HG02759 (cell line): ENCODE measurements around the gene TENM4.

Source experiments
- ATAC-seq: cut with Tn5 transposase; IDR thresholded peaks from one replicate; pipeline ENCODE4 v1.9.1; 2021; ENCODE audit warnings: mild to moderate bottlenecking, moderate library complexity; ENCODE audit not compliant: unreplicated experiment

Gene TENM4

DNA sequence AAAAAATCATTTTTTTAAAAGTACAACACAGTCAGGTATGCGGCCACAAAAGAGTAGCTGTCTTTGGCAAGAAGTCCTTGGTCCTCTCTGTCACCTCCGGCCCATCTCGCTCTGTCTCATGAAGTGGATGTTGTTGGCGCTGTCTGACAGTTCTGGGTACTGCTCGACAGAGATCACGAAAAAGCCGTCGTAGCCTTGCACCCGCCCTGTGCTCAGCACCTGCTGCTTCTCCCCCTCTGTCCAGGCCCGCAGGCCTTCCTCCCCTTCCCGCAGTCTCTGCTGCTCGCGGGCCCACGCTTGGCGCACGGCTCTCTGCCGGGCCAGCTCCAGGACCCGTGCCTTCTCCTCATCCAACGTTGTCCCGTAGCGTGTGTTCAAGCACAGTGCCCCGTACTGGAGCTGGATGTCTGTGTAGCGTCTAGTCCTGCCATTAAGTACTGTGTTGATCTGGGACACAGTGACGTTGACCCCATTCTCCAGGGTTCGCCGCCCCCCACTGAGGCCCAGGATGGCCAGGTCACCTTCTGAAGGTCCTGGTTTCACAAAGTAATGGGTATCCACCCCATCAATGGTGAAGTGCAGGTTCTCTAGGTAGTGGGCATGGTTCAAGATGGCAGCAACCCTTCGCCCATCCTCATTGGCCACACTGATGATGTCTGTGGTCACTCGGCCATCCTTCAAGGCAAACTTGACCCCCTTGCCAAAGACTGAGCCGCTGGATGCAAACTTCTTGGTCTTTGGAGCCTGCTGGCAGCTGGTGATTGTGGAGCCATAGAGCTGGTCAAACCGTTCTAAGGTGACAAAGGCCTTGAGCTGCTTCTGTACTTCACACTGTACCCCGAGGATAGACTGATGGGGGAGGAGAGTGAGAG, 782.6 kb downstream of the TENM4 start:
- ATAC-seq = no peak

DNA sequence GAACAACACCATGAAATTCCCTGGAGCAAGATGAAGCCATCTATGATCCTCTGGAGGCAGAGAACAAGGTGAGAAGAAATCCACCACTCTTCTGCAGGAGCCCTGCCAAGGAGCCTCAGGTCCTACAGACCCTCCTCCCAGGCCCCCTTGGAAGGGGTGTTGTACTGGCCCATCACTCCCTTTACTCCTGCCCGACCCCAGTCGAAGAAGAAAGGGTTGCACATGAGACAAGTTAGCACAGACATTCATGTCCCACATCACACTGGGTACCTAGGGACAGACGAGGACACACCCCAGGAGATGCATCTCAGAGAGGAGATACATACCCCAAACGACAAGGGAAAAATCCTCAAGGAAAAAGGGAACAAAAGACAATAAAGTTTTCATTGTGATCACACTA, 783.4 kb downstream of the TENM4 start:
- no peak for ATAC-seq

DNA sequence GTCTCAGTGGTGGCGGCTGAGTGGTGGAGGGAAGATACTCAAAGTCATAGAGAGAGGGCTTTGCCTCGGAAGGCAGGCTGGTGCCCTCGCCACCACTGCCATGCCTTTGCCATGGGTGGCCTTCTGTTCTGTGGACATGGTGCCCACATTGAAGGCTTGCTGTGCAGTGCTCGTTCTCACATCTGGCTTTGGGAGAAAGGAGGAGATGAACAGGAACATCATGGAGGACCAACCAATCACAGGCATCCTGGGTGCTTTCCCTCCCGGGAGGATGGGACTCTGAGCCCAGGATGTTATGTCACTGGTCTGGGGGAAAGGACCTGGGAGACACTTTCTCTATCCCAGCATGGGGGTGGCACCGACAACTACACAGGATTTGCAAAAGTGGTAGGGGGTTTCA, 783.8 kb downstream of the TENM4 start:
- ATAC-seq = no peak

DNA sequence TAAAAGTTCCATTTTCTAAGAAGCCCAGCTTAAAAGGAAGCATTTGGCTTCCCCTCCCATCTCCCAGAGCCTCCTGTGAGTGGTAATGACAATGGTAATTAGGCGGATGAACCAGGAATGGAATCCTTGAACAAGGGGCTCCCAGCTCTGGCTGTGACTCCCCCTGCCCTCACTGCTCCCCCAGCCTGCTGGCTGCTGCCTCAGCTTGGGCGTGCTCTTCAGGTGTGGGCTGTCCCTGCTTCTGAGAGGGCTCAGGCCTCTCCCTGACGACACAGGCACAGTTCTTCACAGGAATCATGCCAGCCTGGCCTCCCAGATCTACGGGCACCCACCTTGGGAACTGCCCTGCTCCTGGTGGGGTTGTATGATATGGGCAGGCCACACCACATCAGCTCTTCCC, 784.5 kb downstream of the TENM4 start:
- ATAC-seq = no peak

DNA sequence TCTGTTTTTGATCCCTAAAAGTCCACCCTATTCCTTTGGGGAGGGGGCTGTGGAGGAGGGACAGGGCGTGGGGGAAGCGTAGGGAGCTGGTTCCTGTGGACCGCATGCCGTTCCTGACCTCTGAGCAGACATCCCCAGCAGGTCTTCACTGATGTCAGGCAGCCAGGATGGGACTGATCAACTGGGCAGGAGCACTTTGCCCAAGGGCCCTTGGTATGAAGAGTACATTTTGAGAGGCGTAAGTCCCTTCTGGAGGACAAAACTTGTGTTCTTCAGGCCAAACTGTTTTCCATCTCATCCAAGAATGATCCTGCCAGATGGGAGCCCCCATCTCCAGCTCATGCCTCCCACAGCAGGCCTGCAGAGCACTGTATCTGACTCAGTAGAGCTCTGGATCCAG, 785.3 kb downstream of the TENM4 start:
- no peak for ATAC-seq

DNA sequence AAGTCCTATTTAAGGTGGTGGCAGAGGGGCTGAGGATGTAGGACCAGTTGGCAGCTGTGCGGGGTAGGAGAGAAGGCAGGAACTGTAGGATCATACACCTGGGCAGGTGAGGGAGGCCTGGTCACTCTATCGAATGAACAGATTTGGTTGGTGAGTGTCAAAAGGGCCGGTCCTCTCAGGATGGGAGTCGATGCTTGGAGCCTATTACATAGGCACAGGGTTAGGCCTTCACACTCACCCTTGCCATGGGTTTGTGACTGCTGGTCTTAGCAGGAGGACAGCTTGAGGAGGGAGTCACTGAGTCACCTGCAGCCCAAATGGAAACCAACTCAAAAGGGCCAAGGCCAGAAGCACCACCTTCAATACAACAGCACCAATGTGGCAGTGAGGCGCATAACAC, 786.0 kb downstream of the TENM4 start:
- ATAC-seq = no peak

DNA sequence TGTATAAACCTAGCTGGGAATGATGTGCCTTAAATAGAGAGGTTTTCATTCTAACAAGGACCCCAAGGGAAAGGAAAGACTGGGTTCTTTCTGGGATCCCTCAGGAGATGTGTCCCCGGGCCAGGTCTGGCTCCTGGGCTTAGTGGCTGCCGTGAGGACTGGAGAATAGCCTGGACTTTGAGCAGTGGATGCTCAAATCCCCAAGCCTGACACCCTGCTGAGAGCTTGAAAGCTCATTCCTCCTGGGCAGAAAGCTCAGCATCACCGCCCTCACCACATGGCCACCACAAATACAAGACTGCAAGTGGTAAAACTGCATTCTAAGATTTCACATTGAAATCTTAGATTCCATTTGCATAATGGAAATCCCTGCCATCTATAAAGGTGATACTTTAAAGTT, 786.8 kb downstream of the TENM4 start:
- no peak for ATAC-seq

DNA sequence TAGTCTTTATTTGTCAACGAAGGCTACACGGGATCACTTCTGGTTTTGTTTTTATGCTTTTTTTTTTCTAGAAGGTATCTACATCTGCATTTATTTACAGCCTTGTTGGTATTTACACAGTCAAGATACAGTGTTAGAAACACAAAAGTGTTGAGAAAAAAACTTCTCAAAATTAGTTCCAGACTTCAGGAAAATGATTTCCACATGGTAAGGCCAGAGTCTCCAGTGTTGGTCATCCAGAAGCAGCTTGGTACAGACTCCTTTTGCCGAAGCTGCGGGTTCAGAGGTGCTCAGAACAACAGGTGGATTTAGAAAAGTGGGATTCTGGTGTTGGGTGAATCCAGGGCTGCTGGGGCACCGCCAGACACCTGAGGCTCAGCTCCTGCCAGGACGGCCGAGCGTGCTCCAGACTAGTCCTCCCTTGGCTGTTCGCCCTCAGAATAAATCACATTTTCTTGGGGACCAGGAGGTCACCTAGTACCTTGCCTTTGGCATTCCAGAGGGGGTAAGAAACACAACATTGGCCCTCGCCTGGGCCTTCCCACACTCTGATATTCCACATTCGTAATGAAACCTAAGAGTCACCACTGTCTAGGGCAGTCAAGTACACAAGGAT, 787.4 kb downstream of the TENM4 start:
- ATAC-seq = no peak

DNA sequence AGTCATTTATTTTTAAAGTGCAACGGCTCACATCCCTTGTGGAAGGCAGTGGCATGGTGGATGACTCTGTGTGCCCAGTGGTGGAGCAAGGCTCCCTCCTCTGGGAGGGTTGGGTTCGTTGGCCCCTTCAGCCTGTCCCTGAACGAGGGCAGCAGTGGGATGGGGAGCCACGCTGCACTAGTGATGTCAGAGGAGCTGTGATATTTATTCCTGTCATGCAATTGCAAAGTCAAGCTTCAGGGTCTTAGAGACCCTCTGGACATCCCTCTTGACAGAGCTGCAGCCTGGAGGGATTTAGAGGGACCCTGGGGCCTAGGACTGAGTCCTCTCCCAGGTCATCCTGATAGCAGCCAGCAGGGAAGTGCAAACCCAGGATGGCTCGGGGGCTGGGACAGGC, 788.0 kb downstream of the TENM4 start:
- no peak for ATAC-seq

DNA sequence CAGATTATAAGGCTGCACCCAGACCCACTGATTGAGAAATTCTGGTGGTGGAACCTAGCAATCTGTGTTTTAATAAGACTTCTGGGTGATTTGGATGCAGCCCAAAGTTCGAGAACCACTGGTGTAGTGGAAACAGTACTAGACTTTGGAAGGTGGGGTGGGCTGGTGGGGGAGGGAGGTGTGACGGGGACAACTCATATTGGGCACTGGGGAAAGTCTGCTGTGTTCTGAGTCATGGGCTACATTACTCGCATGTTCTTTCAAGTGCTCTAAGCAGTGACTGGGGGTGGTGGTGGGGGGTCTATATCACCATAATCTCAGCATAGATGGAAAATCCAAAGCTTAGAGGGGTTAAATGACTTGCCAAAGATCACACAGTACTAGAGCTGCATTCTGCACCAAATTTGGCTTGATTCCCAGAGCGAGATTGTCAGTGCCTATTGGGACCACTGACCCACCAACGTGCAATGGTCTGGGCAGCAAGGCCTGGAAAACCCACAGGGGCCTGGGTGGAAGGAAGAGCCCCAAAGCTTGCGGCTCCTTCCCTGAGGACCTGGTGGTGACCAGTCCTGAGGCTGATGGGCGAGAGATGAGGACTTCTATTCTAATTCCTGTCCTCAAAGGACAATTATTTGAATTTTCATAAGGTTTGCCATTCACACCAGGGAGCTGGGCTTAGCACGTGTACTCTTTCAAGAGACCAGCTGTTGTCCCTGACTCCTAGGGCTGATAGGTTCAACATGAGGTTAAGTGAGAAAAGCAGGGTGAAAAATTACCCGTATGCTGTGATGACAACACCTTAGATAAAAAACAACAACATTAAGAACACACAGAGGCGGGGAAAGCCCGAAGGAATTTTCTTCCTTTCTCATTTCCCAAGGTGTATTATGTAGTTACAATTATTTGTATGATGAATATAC, 788.6 kb downstream of the TENM4 start:
- ATAC-seq = no peak

DNA sequence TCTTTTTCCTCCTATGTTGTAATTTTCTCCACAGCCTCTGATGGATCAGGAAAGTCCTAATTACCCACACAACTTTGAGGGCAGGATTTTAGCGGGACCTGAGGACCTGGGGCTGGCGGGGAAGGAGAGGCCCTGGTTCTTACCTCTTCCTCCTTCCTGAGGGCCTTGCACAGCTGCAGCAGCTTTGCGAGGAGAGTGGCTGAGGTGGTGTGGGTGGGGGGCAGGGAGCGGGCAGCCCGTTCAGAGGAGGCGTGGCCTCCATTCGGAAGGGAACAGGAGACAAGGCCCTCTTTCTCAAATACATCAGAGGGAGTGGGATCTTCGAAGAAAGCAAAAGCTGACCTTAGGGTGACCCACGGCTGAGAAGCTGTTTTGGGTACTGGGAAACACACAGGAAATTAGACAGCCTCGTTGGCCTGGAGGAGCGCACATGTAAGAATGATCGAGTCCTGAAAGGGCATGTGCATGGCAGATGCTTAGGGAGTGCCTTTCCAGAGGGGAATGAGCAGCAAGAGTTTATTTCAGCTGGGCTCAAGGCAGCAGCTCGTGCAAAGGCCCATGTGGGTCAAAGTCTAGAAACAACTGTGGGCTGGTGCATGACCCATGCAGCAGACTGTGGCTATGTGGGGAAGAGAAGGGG, 789.6 kb downstream of the TENM4 start:
- no peak for ATAC-seq

DNA sequence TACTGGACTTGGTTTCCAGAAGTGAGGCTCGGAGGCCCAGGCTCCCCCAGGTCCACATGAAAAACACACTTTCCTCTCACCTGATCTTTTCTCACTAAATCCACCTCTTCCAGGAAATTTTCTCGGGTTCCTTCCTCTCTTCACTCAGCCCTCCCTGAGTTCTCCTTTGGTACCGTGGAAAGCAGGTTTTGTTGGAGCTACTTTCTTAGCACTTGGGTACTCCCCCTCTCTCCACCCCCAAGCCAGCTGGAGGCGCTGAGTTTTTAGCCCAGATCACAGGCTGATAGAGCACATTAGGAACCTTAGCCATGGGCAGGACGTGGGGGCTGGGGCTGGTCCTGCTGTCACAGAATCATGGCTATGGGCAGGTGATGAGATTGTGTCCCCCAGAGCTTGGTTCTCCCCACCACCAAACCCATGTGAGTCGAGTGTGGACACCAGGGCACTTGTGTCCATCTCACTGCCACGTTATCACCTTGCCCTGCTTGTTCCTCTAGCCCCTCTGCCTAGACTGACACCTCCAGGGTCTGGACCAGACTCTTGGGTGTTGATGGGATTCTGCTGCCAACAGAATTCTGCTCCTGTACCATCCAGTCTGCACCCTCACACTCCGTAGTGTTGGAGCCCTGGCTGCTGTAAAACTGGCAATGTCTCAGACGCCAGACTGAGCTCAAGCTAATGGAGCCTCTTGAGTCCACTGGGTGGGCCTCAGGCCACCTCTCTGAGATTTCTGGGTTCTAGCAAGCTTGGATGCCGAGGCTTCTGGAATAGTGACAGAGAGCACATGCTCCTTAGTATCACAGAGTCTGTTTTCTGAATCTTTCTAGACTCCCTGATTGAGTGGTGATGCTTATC, 791.2 kb downstream of the TENM4 start:
- no peak for ATAC-seq

DNA sequence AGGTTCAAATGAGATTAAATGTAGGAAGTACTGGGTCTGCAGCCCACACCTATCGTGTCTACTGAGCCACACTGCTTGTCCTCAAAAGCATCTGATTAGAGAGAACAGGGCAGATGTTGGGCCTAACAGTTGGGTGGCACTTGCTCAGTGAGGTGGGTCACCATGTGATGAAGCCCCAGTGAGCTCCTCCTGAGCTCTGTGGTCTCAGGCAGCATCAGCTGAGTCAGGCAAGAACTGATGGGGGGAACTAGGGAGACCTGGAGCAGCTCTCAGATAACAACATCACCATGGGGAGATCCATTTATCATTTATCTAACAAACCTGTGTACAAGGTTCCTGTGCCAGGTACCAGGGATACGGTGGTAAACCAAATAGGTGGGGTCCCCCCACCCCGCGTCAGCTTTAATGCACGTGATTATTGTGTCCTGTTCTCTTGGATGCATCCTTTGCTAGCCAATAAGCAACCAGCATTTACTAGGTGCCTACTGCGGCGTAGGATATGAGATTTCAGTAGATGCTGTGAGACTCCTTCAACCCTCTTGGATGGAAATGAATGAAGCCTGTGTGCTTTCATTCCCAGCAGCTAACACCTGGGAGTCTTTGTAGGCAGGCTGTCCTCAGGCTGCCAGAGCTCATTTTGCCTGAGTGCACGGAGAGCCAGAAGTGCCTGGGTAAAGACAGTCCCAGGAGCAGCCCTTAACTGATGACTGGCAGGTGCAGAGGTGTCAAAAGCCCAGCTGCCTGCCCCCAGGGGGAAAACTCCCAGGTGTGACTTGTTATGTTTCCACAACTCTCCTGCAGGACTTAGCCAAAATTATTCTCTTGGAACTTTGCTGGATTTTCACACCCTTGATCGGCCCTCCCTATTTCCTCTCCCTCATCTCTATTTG, 792.6 kb downstream of the TENM4 start:
- no peak for ATAC-seq

DNA sequence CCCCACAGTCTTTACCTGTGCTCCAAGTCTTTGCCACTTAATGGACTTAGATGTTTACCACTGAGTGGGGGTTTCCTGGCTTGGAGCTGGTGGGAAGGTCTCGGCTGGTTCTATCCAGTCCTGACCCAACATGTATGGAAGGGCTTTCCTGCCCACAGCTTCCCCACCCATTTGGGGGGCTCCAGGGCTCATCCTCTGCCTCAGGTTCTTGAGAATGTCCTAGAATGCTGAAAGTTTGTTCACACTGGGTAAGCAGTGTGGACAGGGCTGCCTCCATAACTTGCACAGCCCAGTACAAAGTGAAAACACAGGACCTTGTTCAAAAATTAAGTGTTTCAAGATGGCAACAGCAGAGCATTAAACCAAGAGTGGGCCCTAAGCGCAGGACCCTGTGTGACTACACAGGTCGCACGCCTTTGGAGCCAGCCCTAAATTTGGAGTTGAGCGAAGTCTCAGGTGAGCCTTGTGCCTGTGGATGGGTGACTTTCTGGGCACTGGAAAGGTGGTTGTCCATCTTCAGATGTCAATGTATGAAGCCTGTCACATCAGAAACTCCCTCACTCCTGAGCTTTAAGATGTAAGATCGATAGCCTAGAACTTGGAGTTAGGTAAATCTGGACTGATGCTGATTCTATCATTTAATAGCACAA, 793.4 kb downstream of the TENM4 start:
- no peak for ATAC-seq

DNA sequence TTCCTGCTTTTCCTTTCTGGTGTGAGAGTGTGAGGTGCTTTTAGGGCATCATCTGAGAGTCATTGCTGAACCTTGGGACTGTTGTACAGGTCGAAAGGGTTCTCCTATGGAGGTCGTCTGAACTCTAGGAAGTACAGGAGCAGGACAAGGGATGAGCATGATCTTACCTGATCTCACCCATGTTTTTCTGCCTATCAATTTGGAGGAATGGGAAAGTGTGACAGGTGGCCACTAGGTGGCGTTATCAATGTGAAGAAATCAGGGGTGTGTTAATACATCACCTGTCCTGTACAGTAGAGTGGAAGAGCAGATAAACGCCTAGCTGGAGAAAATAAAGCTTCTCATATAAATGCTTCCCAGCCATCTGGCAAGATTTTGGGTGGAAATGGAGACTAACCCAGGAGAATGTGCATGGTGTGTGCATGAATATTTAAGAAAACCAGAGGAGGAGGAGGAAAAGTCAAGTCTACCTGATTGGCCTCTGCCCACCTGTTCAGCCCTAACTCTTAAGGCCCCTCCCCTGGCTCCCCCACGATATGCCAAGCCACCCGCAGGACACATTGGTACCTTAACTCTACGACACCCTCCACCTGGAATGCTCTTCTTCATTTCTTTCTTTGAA, 794.2 kb downstream of the TENM4 start:
- ATAC-seq = peak; percentile 59

DNA sequence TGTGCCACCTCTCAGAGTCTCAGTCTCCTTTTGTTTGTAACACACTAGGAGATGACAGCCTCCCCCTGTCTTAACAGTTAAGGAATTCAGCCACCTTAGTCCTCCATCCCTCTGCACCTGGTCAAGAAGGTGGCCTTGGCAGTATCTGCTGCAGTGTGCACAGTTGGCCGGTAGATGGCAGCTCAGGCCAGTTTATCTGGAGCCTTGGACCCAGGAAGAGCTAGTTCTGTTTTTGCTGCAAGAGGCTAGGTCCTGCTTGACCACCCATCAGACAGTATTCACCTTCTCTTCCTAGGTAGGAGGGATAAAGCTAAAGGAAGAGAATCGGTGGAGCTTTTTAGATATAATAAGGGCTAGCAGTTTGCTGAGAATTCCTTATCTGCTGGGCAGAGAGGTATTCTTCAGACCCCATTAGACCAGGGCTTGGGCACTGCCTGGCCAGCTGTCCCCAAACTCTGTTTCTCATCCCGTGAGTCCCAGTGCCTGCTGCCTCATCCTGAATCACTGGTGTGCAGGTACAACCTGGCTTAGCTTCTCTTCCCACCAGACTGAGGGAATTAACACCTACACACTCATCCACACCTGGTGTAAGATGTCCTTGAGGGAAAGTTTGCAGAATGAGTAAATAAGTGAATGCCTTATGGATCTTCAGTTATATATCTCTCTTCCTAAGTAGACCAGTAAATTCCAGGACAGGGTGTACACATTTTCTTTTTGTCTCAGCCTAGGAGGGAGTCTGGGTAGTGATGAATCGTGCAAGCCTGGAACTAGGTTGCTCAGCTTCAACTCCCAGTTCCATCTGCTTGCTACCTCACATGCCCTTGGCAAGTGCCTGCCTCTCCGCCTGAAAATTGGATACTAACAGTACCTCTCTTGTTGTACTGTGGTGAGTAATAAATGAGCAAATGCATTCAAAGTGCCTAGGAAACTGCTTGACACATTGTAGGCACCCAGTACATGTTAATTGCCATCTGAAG, 795.3 kb downstream of the TENM4 start:
- ATAC-seq = peak; percentile 82

DNA sequence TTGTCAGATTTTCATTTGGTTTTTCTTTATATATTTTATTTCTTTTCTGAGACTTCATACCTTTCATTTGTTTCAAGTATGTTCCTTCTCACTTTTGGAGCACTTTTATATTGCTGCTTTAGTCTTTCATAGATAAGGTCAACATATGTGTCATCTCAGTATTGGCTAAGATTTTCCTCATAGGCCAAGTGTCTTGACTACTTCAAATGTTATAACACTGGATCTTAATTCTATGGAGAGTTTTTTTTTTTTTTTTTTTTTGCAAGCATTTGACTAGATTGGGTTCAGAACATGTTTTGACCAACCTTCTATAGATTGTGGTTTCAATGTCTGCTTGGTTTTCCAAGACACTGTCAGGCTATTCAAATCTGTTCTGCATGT, 797.2 kb downstream of the TENM4 start:
- no peak for ATAC-seq
